Osteoblast (primary cell): ENCODE measurements around the gene ACSL3. TPM values are rescaled to one million over a fixed set of nuclear protein-coding genes. Genes with fewer than 3 reads are reported as not detected.

Experiments
- DNase-seq: peaks from one replicate; pipeline ENCODE4 v3.0.0; 2011; ENCODE audit warnings: low spot score, mixed read lengths; ENCODE audit not compliant: insufficient read length; ENCODE audit errors: missing footprints
- H2AFZ ChIP-seq: 2 replicates; pipeline ENCODE4 v1.6.0; 2011; ENCODE audit warnings: mild to moderate bottlenecking, low read length
- H3K27ac ChIP-seq: 2 replicates; pipeline ENCODE4 v1.5.1; 2011; ENCODE audit warnings: mild to moderate bottlenecking, low read depth, low read length, moderate library complexity
- H3K27me3 ChIP-seq: 2 replicates; pipeline ENCODE4 v1.6.0; 2012; ENCODE audit warnings: mild to moderate bottlenecking, control low read depth, inconsistent platforms, low read length, moderate library complexity; ENCODE audit not compliant: insufficient read depth
- H3K36me3 ChIP-seq: 2 replicates; pipeline ENCODE4 v1.5.1; 2011; ENCODE audit warnings: mild to moderate bottlenecking, low read length, control low read depth, moderate library complexity; ENCODE audit not compliant: insufficient read depth
- H3K4me1 ChIP-seq: 2 replicates; pipeline ENCODE4 v1.5.1; 2011; ENCODE audit warnings: mild to moderate bottlenecking, low read length, control low read depth, moderate library complexity; ENCODE audit not compliant: insufficient read depth
- H3K4me2 ChIP-seq: 2 replicates; pipeline ENCODE4 v1.6.0; 2011; ENCODE audit warnings: mild to moderate bottlenecking, low read length; ENCODE audit not compliant: insufficient read depth
- H3K4me3 ChIP-seq: fragments of 200-600 bp; sonication (generic); 3 replicates; pipeline ENCODE4 v1.5.1; 2012; ENCODE audit warnings: mild to moderate bottlenecking, low read length, inconsistent platforms; ENCODE audit not compliant: insufficient read depth
- H3K79me2 ChIP-seq: 2 replicates; pipeline ENCODE4 v1.6.0; 2012; ENCODE audit warnings: mild to moderate bottlenecking, low read length, control low read depth, inconsistent platforms; ENCODE audit not compliant: insufficient read depth
- H3K9me3 ChIP-seq: 2 replicates; pipeline ENCODE4 v1.5.1; 2011; ENCODE audit warnings: low read depth, low read length, control low read depth
- H4K20me1 ChIP-seq: 2 replicates; pipeline ENCODE4 v1.6.0; 2012; ENCODE audit warnings: mild to moderate bottlenecking, low read length, control low read depth; ENCODE audit not compliant: insufficient read depth
- CTCF ChIP-seq: IDR thresholded peaks from 2 replicates; pipeline ENCODE4 v1.5.1; 2011; ENCODE audit warnings: mild to moderate bottlenecking, low read depth, low read length, moderate library complexity; ENCODE audit errors: extremely low read depth
- total RNA-seq: library from RNA; depleted of rRNA; stranded (reverse); fragments of >200 nt; gene quantifications from 2 replicates; pipeline ENCODE4 v1.2.3, GENCODE V29; 2012

The ACSL3 gene
- total RNA-seq, 1 donor, result 166 TPM

DNA sequence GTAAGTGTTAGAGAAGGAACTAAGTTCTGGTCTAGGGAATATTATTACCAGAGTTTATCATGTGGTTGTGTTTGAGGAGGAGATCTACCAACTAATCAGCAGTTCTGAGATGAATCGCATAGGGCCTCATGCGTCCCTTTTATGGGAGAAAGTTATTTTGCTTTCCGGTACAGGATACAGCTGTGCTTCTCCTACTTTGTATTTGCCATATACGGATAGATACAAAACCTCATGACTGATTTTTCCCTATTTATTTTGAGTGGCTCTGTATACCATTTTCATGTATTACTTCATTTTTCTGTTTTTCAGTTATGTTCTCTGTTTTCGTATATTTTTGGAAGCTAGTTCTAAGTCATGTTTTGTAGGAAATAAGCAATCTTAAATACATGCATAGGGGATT, 66.8 kb downstream of the ACSL3 start:
- no peak overlapping the region for H3K27ac ChIP-seq
- H3K4me3 ChIP-seq, result no peak overlapping the region
- H3K79me2 ChIP-seq, result peaks cover 4% of the 10 kb centered on the region
- no peak for TF ChIP-seq CTCF
- DNase-seq, result no peak
- no peak overlapping the region for H2AFZ ChIP-seq
- no peaks in the 10 kb centered on the region for H3K4me1 ChIP-seq
- peaks cover 45% of the 10 kb centered on the region for H3K36me3 ChIP-seq
- H3K9me3 ChIP-seq, result no peaks in the 10 kb centered on the region
- no peaks in the 10 kb centered on the region for H4K20me1 ChIP-seq
- H3K4me2 ChIP-seq, result no peak overlapping the region
- H3K27me3 ChIP-seq, result no peaks in the 10 kb centered on the region

DNA sequence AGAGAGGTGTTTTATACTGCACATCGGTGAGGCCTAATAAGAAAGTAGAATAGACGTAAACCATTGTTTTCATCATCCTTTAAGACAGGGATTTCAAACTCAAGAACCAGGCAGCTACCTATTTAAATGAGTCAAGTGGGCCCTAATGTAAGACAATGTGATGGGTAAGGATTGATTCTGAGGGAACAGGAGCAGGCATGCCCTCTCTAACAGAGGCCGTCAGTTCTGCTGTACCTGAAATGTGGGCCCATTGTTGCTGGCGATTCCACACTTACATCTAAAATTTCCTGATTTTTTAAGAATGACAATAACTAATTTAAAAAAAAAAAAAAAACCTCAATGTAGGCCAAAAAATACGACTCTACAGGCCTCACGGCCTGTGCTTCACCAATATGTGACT, 67.5 kb downstream of the ACSL3 start:
- Histone ChIP-seq H2AFZ (no peak overlapping the region), H3K27ac (no peak overlapping the region), H3K36me3 (peaks cover 41% of the 10 kb centered on the region), H3K79me2 (peaks cover 4% of the 10 kb centered on the region), H3K27me3 (no peaks in the 10 kb centered on the region), H3K9me3 (no peaks in the 10 kb centered on the region), H3K4me2 (no peak overlapping the region), H4K20me1 (no peaks in the 10 kb centered on the region), H3K4me3 (no peak overlapping the region), H3K4me1 (no peaks in the 10 kb centered on the region)
- no peak for DNase-seq
- TF ChIP-seq CTCF, result no peak

GRCh38 chr2:222930862-222931261, 70.0 kb downstream of the ACSL3 start:
- H2AFZ ChIP-seq, result no peak overlapping the region
- TF ChIP-seq CTCF, result no peak
- no peaks in the 10 kb centered on the region for H3K27me3 ChIP-seq
- H4K20me1 ChIP-seq, result no peaks in the 10 kb centered on the region
- H3K4me1 ChIP-seq, result no peaks in the 10 kb centered on the region
- DNase-seq, result no peak
- H3K36me3 ChIP-seq, result peaks cover 37% of the 10 kb centered on the region
- H3K9me3 ChIP-seq, result no peaks in the 10 kb centered on the region
- H3K4me3 ChIP-seq, result no peak overlapping the region
- H3K4me2 ChIP-seq, result no peak overlapping the region
- H3K79me2 ChIP-seq, result peaks cover 2% of the 10 kb centered on the region
- no peak overlapping the region for H3K27ac ChIP-seq

DNA sequence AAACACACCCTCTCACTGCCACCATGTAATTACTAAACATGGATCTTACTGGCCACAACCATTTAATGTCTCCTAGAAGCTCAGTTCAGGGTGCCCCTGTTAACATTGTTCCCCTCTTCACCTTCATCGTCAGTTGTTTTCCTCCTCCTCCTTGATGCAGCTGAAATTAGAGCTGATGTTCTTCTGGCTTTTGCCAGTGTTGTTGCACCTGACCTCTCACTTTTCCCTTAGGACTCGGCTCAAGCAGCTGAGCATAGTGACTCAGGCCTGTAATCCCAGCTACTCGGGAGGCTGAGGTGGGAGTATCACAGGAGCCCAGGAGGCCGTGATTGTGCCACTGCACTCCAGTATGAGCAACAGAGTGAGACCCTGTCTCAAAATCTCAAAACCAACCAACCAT, 70.8 kb downstream of the ACSL3 start:
- TF ChIP-seq CTCF, result no peak
- Histone ChIP-seq H3K4me2 (no peak overlapping the region), H3K27ac (no peak overlapping the region), H3K4me3 (no peak overlapping the region), H3K27me3 (no peaks in the 10 kb centered on the region), H4K20me1 (no peaks in the 10 kb centered on the region), H3K79me2 (peaks cover 2% of the 10 kb centered on the region), H2AFZ (no peak overlapping the region), H3K4me1 (no peaks in the 10 kb centered on the region), H3K9me3 (no peaks in the 10 kb centered on the region), H3K36me3 (peaks cover 37% of the 10 kb centered on the region)
- peak; percentile 3 for DNase-seq
